IMR-90 (cell line): Measurements from ENCODE around the gene F11.

Experiments
- CTCF ChIP-seq: conservative IDR thresholded peaks from 2 replicates; pipeline ENCODE4 v1.5.1; 2012; ENCODE audit warnings: mild to moderate bottlenecking, low read depth, low read length, improper control_type of control experiment
- TF ChIP-seq, protein P1 (sequence below): fragments of 150-350 bp; IDR thresholded peaks from 2 replicates; pipeline ENCODE4 v1.6.1; 2017; ENCODE audit warnings: mild to moderate bottlenecking, antibody characterized with exemption, low read length, low read depth

GRCh38 chr4:186286581-186286980, 20.6 kb downstream of the F11 start:
- no peak for TF ChIP-seq CTCF
- TF ChIP-seq, protein P1, sequence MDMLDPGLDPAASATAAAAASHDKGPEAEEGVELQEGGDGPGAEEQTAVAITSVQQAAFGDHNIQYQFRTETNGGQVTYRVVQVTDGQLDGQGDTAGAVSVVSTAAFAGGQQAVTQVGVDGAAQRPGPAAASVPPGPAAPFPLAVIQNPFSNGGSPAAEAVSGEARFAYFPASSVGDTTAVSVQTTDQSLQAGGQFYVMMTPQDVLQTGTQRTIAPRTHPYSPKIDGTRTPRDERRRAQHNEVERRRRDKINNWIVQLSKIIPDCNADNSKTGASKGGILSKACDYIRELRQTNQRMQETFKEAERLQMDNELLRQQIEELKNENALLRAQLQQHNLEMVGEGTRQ = no peak
